Cortex of kidney (tissue), 1 donor: ENCODE data around the gene EPHA4.

Source experiments
- DNase-seq: peaks from one replicate; lab custom pipeline; 2025; lab: John Stamatoyannopoulos, UW

EPHA4 gene

DNA sequence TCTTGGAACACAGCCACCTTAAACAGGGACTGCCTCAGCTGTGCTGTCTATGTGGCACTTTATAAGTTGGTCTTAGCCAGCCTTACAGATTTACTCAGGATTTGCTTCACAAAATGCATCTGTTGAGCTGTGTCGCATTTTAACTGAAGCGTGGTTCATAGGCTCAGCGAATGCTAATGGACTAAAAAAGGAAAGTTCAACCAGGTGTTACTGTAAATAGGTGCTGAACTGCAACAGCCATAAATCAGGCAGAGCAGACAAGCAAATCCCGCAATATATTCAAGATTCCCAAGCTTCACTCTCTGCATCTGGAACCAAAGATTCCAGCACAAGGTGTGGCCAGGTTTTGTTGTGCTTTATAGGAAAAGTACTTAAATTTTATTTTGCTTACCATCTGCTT lies 130.0 kb downstream of the EPHA4 start:
- no peak for DNase-seq

DNA sequence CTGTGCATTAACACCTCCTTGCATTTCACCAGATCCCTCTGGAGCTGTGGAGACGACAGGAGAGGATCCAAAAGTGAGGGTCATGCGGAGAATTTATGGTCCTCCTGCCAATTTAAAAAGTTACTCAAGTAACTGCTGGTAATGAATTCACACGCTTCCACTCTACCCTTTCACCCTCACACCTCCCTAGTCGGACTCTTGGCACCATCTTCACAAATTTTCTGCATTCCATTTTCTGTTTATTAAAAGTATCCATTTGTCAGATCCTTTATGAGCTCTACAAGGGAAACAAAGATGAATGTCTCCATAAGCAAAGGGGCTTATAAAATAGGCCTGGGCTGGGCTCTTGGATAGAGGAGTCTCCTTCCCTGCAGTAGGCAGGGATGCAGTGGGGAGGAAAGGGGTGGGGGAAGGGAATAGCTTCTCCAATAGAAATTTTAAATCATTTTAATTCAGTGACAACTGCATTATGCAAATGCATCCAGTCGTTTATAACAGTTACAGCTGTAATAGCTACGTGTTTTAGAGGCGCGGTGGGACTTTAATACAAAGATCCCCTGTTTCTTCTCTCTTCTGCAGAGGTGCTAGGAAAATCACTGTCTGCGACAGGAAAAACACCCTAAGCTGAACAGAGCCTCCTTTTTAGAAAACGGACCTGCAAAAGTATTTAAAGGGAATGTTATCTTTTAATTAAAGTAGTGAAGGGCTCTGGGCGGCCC lies 132.2 kb downstream of the EPHA4 start:
- no peak for DNase-seq

DNA sequence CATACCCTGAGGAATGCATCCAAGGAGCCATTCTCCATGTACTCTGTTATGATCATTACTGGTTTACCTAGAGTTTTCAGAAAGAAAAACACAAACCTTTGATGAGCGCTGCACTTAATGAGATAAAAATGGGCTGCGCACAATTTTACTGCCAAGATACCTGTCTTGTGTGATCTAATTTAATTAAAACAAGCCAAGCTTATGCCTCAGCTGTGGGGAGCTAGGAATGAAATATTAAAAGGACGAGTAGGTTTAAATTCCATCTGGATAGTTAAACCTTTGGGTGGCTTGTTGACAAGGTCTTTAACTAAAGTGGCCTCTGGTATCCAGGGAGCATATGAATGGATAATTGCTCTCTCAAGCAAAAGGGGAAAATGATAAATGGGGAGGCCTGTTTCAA lies 135.0 kb downstream of the EPHA4 start:
- no peak for DNase-seq

DNA sequence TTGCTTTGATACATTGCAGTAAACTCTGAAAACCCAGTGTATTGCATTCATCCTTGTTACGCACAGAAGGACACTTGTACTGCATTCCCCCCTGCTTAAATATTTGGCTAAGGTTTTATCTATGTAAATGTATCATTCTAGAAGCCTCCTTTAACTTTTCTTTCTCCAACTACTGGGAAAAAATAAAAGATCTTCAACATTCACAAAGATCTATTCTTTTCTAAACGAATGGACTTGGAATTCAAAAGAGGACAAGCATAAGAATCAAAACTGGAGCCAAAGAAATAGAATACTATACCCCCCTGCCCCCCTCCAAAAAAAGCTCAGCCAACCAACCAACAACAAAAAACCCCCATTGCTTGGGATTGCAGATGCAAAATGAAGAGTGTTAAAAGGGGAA lies 136.9 kb downstream of the EPHA4 start:
- DNase-seq = no peak

DNA sequence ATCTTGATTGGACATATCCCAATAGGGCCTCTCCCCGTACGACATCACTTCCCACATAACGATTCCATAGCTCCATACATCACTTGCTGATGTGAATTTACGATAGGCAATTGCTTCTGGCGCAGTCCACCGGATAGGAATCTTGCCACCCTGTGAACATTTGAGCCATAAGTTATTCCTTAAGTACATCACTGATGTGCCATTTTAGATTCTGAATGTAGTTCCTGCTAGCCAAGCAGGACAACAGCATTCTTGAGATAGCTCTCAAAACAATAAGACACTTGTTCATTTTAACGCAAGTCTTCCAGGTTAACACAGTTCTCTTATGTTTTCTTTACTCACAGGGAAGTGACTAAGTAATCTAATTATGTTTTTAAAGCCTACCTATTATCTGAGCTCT lies 138.0 kb downstream of the EPHA4 start:
- DNase-seq = no peak

DNA sequence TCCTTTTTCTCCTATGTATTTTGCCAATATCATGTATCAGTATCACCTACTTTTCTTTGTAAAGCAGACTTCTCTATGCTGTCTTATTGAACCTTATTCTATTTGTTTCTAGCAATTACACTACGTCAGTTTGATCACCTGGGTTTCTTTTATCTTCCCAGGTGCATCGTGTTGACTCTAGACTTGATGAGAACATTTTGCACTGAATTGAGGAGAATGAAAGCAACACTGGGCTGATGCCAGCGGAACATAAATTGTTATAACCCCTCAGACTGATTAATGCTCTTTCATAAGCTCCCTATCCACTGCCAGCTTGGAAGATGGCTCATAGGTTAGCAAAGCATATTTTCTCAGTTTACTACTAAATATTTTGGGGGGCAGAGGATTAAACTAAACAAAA lies 140.6 kb downstream of the EPHA4 start:
- no peak for DNase-seq

DNA sequence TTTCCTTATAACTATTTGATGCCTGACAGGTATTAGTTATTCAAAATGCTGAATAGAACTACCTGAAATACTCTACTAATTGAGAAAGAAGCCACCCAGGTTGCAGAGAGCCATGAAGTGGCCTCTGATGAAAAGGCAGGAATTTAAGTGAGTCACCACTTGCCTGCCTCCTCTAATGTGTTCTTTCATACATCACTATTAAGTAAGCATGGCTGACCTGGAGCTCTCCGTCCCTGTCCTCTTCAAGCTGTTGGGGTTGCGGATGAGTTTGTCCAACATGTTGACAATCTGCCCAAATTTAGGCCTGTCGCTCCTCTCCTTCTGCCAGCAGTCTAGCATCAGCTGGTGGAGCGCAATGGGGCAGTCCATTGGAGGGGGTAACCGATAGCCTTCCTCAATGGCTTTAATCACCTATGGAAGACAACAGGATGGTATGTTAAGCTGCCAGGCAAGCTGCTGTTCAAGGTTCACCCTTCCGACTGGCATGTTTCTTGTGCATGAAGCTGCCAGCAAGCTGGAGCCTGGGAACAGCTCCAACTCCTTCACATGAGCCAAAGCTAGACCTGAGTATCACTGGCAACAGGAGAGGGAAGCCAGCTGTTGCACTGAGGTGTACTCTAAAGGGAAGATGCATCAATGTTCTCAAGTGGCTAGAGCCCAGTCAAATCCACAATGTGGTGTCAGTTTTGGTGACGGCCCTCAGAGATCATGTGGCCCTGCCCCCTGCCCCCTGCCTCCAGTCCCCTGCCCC lies 142.2 kb downstream of the EPHA4 start:
- no peak for DNase-seq

DNA sequence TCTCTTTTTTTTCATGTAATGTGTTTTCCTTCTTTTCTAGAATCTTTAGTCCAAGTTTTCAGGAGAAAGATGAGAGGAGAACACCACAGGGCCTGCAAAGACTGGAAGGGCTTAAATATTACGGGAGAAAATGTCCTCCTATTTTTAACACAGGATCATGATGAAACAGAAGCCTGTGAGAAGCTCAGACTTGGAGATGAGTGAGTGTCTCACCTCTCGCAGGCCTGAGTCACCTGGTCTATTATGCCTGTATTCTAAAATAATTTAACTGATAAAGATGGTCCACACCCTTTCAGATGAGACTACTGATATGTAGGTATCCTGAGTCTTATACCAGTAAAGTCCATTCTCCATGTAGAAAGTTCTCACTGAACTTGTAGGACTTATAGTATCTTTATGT lies 143.2 kb downstream of the EPHA4 start:
- no peak for DNase-seq

DNA sequence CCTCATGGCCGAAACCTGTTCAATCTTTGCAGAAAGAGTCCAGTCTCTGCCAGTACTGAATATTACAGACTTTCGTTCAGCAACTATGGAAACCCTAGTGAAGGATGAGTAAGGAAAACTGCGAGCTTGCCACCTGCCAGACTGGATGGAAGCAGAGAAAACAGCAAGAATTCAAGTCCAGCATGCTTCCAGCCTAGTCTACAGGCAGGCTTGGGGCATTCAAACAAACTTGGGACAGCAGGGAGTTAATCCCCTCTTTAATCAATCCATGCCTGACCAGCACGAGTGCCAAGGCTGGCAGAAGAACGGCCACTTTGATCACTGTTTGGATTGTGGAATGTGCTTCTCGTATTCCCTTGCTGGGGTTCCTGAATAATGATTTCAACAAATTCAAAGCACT lies 145.2 kb downstream of the EPHA4 start:
- DNase-seq = no peak

DNA sequence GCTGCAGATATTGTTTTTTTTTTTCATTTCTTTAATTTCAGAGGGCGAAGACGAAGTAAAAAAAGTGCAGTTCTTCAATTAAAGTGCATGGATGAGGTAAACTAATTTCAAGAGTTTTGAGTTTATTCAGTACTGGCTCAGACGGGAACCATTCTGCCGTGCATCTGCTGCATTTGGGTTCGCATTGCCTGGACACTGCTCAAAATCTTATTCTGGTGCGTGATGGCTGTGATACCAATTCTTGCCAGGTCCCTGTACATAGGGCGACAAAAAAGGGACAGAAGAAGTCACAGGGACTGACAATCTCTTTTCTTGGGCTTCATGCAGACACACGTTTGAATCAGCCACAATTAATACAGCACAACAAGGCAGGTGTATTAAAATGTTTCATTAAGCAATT lies 146.2 kb downstream of the EPHA4 start:
- no peak for DNase-seq

DNA sequence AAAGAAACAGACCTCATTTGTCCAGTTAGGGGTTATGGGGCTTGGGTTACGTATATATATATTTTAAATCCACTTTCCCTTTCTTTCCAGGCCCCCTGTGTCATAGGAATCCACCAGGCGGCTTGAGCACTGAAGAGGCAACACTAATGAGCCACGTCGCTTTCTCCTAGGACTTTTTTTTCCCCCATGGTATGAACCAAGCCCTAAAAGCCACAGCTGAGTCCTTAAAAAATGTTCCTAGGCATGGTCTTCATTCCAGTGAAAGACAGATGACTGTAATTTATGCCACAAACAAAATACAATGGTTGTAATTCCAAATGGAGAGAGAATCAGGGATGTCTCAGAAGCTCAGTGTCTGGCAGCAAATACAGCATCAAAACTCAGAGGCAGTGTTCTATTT lies 146.8 kb downstream of the EPHA4 start:
- DNase-seq = no peak

DNA sequence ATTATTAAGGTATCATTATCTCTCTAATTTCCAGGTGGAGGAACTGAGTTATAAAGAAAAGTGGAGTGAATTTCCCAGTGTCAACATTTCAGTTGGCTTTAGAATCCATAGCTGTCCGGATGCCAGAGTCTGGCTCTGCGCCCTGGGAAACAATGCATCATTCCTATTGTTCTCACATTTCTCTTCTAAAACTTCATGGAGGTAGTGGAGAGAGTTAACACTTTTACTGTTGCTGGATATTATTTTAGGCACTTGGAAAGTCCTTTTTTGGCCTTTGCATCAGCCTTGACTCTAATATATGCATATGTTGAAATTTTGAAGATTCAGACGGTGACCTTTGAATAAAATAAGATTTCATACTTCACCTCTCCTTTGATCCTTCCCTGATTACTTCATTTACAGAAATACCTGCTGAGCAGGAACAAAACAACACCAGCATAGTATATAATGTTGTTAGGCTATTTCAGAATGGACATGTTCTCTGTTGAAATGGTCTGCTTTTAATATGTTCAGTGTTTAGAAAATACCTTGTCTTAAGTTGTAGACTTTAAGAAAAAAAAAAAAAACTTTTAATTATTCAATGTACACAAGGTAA lies 148.8 kb downstream of the EPHA4 start:
- DNase-seq = no peak

DNA sequence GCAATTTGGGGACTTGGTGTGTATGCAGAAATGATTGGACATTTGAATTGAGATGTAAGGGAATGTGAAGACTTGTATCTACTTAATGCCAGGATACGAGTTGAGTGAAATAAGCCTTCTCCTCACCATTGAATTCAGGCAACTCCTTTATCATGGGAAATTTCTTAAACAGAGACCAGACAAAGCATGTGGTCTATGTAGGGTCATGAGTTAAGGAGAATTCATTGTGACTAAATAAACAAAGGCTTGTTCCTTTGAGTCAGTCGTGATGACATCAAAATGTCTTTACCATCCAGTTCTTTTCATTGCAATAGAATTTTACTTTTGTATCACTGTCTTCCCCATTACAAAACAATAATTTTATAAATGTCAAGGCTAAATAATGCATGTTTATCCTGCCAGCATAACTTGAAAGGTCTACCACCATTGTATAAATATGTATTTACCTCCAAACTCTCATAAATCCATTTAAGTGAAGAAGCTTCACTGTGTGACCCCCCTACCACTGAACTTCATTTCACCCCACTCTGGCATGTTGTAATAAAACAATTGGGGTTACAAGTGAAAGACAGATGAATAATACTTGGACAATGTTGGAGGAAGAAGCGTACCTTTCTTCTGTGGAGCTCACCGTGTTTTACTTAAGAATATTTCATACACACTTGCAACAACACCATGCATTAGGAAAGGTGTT lies 149.4 kb downstream of the EPHA4 start:
- DNase-seq = no peak

DNA sequence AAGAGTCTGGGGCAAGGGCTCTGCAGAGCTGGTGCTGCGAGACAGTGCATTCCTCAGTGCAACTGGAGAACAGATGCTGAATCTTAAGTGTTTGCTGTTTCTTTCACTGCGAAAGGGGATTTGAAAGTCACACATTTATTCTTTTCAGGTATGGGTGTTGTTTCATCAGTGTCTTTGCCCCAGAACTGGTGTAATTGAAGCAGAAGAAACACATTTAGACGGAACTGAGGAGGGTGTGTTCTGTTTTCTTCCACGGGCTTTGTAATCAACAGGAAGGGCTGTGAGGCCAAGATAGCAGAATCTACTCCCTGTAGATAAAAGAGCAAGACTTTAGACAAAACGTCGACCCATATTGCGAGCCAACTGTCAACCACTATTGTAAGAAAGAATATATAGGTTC lies 151.9 kb downstream of the EPHA4 start:
- DNase-seq = no peak

DNA sequence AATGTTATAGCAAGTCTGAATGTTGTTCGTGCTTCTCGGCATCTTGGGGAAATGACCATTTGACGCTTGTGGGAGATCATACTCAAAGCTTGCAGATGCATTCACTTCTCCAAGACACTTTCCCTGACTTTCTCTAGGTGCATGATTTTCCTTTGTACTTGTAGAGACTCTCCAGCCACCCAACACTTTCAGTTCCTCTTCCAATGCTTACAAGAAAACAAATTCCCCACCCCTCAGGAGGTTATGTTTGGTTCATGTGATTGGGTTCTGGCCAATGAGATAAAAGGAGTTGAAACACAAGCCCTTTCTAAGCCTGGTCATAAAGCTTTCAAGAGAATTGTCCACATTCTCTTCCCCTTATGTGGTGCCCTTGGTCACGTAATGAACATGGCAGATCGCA lies 156.3 kb downstream of the EPHA4 start:
- DNase-seq = no peak

DNA sequence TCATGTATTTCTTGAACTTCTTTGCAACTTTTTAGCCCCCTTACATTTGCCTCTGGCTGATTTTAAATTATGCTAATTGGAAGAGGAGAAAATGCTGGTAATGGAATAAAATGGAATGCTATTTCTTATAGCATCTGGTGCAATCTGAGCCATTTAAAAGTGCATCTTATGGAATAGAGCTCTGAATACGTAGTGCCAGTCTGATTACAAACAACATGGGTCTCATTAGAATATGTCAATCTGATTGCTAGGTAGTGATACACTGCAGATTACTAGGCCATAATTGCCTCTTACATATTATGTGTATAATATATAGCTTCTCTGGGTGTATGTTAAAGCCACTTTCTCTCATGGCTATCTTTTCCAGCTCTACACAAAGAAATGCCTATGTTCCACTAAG lies 159.1 kb downstream of the EPHA4 start:
- no peak for DNase-seq

DNA sequence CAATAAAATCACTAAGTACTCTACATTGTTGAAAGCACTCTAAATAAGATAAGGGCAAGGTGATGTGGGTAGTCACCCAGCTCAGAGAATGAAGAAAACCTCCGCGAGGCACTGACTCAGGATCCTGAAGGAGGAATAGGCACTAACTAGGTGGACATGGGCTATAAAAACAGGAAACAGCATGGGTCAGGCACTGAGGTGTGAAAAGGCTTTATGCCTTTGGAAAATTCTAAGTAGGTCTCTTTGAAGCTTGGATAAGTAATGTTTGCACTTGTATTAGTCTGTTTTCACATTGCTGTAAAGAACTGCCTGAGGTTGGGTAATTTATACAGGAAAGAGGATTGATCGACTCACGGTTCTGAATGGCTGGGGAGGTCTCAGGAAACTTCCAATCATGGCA lies 161.6 kb downstream of the EPHA4 start:
- DNase-seq = no peak

DNA sequence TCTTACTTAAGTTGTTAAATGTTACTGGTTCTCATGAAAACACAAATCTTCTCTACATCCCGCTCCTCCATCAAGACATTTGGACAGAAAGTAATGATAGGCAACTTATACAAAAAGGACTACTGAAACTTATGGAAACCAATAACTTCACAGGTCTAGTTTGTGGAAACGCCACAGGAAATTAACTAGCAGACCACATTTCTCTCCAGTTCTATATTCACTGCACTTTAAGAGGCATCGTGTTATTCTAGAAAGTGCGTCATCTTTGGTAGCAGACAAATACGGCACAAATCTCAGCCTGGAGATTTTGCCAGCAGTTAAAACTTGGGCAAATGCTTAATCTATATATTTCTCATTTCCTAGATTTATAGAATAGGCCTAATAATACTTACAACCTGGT lies 164.3 kb downstream of the EPHA4 start:
- no peak for DNase-seq

DNA sequence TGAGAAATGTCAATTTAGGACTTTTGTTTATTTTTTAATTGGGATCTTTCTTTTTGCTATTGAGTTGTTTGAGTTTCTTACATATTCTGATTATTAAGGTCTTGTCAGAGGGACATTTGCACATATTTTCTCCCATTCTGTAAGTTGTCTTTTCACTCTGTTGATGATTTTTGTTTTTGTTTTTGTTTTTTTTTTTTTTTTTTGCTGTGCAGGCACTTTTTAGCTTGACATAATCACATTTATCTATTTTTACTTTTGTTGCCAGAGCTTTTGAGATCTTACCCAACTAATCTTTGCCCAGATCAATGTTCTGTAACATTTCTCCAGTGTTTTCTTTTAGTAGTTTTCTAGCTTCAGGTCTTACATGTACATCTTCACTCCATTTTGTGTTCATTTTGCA lies 166.6 kb downstream of the EPHA4 start:
- no peak for DNase-seq

DNA sequence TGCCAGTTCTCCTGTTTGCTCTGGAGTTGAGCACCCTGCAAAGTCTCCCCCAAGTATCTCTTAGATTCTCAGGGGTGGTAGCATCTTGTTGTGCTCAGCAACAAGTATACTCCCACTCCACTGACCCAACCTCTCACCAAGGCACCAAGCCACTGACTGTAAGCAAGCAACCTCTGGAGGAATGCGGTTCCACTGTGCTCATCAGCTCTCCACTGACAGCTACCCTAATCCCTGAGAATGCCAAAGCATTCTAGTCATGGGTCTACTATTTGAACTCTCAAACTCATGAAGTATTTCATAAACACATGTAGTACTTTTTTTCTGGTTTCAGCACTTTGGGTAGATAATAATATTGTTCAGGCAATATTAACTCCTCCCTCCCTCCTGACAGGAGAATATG lies 170.0 kb downstream of the EPHA4 start:
- DNase-seq = no peak

DNA sequence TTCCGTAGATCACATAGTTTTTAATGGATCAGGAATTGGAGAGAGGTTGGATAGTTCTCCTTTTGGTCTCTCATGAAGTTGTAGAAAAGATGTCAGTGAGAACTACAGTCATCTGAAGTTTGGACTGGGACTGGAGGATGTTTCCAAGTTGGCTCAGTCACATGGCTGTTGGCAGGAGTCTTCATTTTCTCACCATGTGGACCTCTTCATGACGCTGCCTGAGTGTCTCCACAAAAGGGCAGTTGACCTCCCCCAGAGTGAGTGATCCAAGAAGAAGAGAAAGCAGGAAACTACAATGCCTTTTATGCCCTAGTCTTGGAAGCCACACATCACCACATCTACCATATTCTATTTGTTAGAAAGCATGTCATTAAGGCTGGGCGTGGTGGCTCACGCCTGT lies 171.7 kb downstream of the EPHA4 start:
- DNase-seq = no peak

DNA sequence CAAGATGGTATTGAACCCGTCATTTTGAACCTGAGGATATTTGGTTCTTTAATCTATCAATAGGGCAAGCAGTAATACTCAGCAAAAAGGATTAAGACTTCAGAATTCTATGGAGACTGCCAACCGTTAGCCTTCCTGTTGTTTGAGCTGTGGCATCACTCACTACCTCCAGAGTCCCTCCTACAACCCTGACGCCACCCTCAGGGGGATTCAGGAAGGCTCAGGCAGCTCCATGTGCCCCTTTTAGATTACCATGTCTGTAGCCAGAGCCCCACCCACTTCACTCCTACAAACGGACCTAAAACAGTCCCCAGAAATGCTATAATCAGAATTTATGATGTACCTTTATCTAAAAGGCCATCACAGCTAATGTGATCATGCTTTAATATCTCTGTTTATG lies 172.9 kb downstream of the EPHA4 start:
- DNase-seq = no peak

DNA sequence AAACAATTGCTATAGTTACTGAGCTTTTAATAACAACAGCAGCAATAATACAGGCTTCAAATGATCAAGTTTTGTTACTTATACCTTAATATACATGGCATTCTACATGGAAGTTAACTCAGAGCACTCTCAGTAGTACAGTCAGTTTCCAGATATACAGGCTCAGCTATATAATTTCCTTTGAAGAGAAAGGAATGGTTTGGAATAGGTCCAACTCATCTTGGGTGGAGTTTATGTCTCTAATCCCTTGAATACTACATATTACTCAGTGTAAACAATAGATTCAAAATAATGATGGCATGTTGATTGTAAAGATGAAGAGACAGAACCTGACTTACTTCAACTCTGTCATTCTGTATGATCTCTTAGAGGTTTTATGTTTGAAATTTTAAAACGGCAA lies 174.9 kb downstream of the EPHA4 start:
- no peak for DNase-seq
